HepG2 (cell line): ENCODE measurements around the gene ZNF804A.

Experiments
- ARID2 ChIP-seq: sonication (generic); formaldehyde crosslinking; IDR thresholded peaks from 2 replicates; pipeline ENCODE4 v1.8.1; 2022; ENCODE audit warnings: mild to moderate bottlenecking, missing genetic modification reagents, borderline replicate concordance
- DRAP1 ChIP-seq: IDR thresholded peaks from 2 replicates; pipeline ENCODE4 v1.6.1; 2016; ENCODE audit warnings: missing genetic modification reagents, missing compliant biosample characterization
- ETS1 ChIP-seq: sonication (generic); formaldehyde crosslinking; IDR thresholded peaks from 2 replicates; pipeline ENCODE4 v1.4.0; 2020; ENCODE audit warnings: missing genetic modification reagents
- NBN ChIP-seq: fragments of 450-650 bp; conservative IDR thresholded peaks from 2 replicates; pipeline ENCODE4 v1.6.1; 2017
- RXRA ChIP-seq: sonication (generic); formaldehyde crosslinking; IDR thresholded peaks from 2 replicates; pipeline ENCODE4 v1.5.1; 2020; ENCODE audit warnings: missing genetic modification reagents
- SRF ChIP-seq: IDR thresholded peaks from 2 replicates; pipeline ENCODE4 v1.6.1; 2011; ENCODE audit warnings: mild to moderate bottlenecking, low read depth, low read length, moderate library complexity
- TCF7L2 ChIP-seq: IDR thresholded peaks from 2 replicates; pipeline ENCODE4 v1.6.1; 2011; ENCODE audit warnings: mild to moderate bottlenecking, low read depth, low read length, moderate library complexity
- ZHX1 ChIP-seq: sonication (generic); formaldehyde crosslinking; IDR thresholded peaks from 2 replicates; pipeline ENCODE4 v1.8.1; 2022; ENCODE audit warnings: low read depth, mild to moderate bottlenecking, missing genetic modification reagents
- ZNF121 ChIP-seq: sonication (generic); formaldehyde crosslinking; IDR thresholded peaks from 2 replicates; pipeline ENCODE4 v1.5.0; 2020; ENCODE audit warnings: mild to moderate bottlenecking, missing genetic modification reagents
- ZNF790 ChIP-seq: sonication (generic); formaldehyde crosslinking; IDR thresholded peaks from 2 replicates; pipeline ENCODE4 v1.8.0; 2022; ENCODE audit warnings: missing genetic modification reagents, mild to moderate bottlenecking, borderline replicate concordance
- ZZZ3 ChIP-seq: sonication (generic); formaldehyde crosslinking; IDR thresholded peaks from 2 replicates; pipeline ENCODE4 v1.4.0; 2020; ENCODE audit warnings: missing genetic modification reagents, mild to moderate bottlenecking, borderline replicate concordance

- TF ChIP-seq SRF (no peak), ZZZ3 (CRISPR knock-in tag) (no peak), ETS1 (CRISPR knock-in tag) (no peak), DRAP1 (CRISPR knock-in tag) (no peak), ZHX1 (CRISPR knock-in tag) (no peak), ZNF121 (no peak), ARID2 (CRISPR knock-in tag) (no peak), NBN (no peak), ZNF790 (CRISPR knock-in tag) (no peak), TCF7L2 (no peak), RXRA (CRISPR knock-in tag) (no peak)
Observed at GRCh38 chr2:184562532-184562931, 35.8 kb upstream of the ZNF804A start.
